Medulla oblongata (tissue), 1 donor: ENCODE measurements around the gene ALG13.
A peak's percentile ranks its signal among the peaks of the same experiment; 100 is the strongest.
"Not testable (repeated sequence)": the region's sequence is repeated elsewhere in the genome, so short reads cannot be mapped to it uniquely, and the experiment has no call there.

Experiments used
- DNase-seq: peaks from one replicate; pipeline ENCODE4 v3.0.0-alpha.2; 2015; ENCODE audit errors: extremely low spot score

The ALG13 gene

GRCh38 chrX:111680988-111681779 is at the start of gene ALG13:
Gene ALG13, plus strand, starts transcription at chrX:111681170. Its CDS starts 49 bp downstream, at chrX:111681219.
- peak; percentile 88 for DNase-seq

- DNase-seq = no peak
Measured at GRCh38 chrX:111634823-111635729, 45.9 kb upstream of the ALG13 start.

- DNase-seq = no peak
Measured at GRCh38 chrX:111641969-111642368, 39.0 kb upstream of the ALG13 start.

- not testable (repeated sequence) for DNase-seq
Measured at GRCh38 chrX:111645165-111645564, 35.8 kb upstream of the ALG13 start.

- DNase-seq = no peak
Measured at GRCh38 chrX:111645607-111646006, 35.4 kb upstream of the ALG13 start.

GRCh38 chrX:111646515-111646914 is 34.5 kb upstream of the ALG13 start:
- no peak for DNase-seq

GRCh38 chrX:111648802-111649201 is 32.2 kb upstream of the ALG13 start:
- DNase-seq = no peak

GRCh38 chrX:111649638-111650037 is 31.3 kb upstream of the ALG13 start:
- DNase-seq = no peak

- DNase-seq = no peak
Measured at GRCh38 chrX:111650845-111651244, 30.1 kb upstream of the ALG13 start.

GRCh38 chrX:111652719-111653118 is 28.3 kb upstream of the ALG13 start:
- DNase-seq = no peak

GRCh38 chrX:111661241-111661640 is 19.7 kb upstream of the ALG13 start:
- no peak for DNase-seq

- no peak for DNase-seq
Measured at GRCh38 chrX:111662292-111662691, 18.7 kb upstream of the ALG13 start.

- no peak for DNase-seq
Measured at GRCh38 chrX:111671668-111672067, 9.3 kb upstream of the ALG13 start.

GRCh38 chrX:111687305-111687704 is 6.3 kb downstream of the ALG13 start:
- DNase-seq = no peak

- no peak for DNase-seq
Measured at GRCh38 chrX:111695297-111695880, 14.4 kb downstream of the ALG13 start.

GRCh38 chrX:111719426-111720210 is 38.6 kb downstream of the ALG13 start:
- DNase-seq = peak; percentile 2

GRCh38 chrX:111728096-111728495 is 47.1 kb downstream of the ALG13 start:
- no peak for DNase-seq

GRCh38 chrX:111731351-111731750 is 50.4 kb downstream of the ALG13 start:
- DNase-seq = no peak

GRCh38 chrX:111736571-111736970 is 55.6 kb downstream of the ALG13 start:
- no peak for DNase-seq

- no peak for DNase-seq
Measured at GRCh38 chrX:111742018-111742417, 61.0 kb downstream of the ALG13 start.

GRCh38 chrX:111743316-111743715 is 62.3 kb downstream of the ALG13 start:
- no peak for DNase-seq

GRCh38 chrX:111756486-111756885 is 75.5 kb downstream of the ALG13 start:
- no peak for DNase-seq
